ENCODE results near the gene SIDT1. TPM values are rescaled to one million over a fixed set of nuclear protein-coding genes. Genes with fewer than 3 reads are reported as not detected.
A peak's percentile ranks its signal among the peaks of the same experiment; 100 is the strongest.

The SIDT1 gene
- total and polyA plus RNA-seq, 2 donors (not counting 1 experiment from before 2014, with no cell fraction given): 53.2 to 84.4 TPM

- H3K36me3 ChIP-seq (replicated peaks in 1 of 2; ENCODE audit: control extremely low read depth in 1 of 2, control insufficient read depth in 1 of 2, extremely low read depth in 1 of 2, insufficient read depth in 2 of 2, low read length in 1 of 2): peaks cover 10 to 25% of the 10 kb centered on the region in 2 experiments
- DNase-seq: no peak
- intact Hi-C loops (cut with micrococcal nuclease): loop anchor here (5.0 to 10.0 kb wide), 2 partner anchors 495 to 578 kb away; no protein-coding TSS in a partner anchor
- no peak overlapping the region for H3K4me3 ChIP-seq (ENCODE audit: control extremely low read depth in 1 of 5, extremely low read depth in 1 of 5, insufficient read depth in 1 of 5, low read depth in 2 of 5, low read length in 4 of 5)
- H3K27me3 ChIP-seq (replicated peaks in 1 of 4; ENCODE audit: control extremely low read depth in 1 of 4, control insufficient read depth in 3 of 4, insufficient read depth in 4 of 4, low read length in 3 of 4): no peaks in the 10 kb centered on the region
- no peak overlapping the region for H3K4me3 Mint-ChIP-seq
- H3K4me1 ChIP-seq (ENCODE audit: control insufficient read depth in 2 of 2, insufficient read depth in 2 of 2, low read length in 2 of 2): peaks cover 40 to 42% of the 10 kb centered on the region in 2 donors
- H3K27me3 Mint-ChIP-seq: no peaks in the 10 kb centered on the region
- H2AFZ ChIP-seq (ENCODE audit: insufficient read depth, low read depth, low read length, poor library complexity, severe bottlenecking): no peak overlapping the region
- 94% methylated on average over 12 of the region's 16 CpGs for WGBS (ENCODE audit: insufficient coverage)
- ChIA-PET CTCF (interaction anchor here (0.8 to 4.2 kb wide), 5 partner anchors 66 to 136 kb away, joined by 3 to 20 read pairs (median 8); partner anchors contain the start of gene USF3), POLR2A (no interaction called here)
- TF ChIP-seq CTCF (IDR thresholded peaks at IDR 0.05): no peak
- no peak for TF ChIP-seq EZH2 (IDR thresholded peaks at IDR 0.05; ENCODE audit: borderline replicate concordance, insufficient read depth, low read depth, low read length, poor library complexity, severe bottlenecking)
- peaks cover 65% of the 10 kb centered on the region for H3K4me1 Mint-ChIP-seq
- H3K9me3 Mint-ChIP-seq (ENCODE audit: insufficient read depth): no peaks in the 10 kb centered on the region
- H3K4me2 ChIP-seq (replicated peaks; ENCODE audit: low read depth, low read length, poor library complexity, severe bottlenecking): no peak overlapping the region
- no peaks in the 10 kb centered on the region for H4K20me1 ChIP-seq (ENCODE audit: control insufficient read depth, insufficient read depth, low read length, poor library complexity, severe bottlenecking)
- H3K27ac ChIP-seq (ENCODE audit: low read length in 2 of 2): no peak overlapping the region
- H3K79me2 ChIP-seq (ENCODE audit: control insufficient read depth, insufficient read depth, low read length): peaks cover 27% of the 10 kb centered on the region
- H3K9me3 ChIP-seq (ENCODE audit: control extremely low read depth in 1 of 3, control insufficient read depth in 2 of 3, insufficient read depth in 1 of 3, low read length in 2 of 3): no peaks in the 10 kb centered on the region
- no peak overlapping the region for H3K9ac ChIP-seq (ENCODE audit: low read length)
- H3K27ac Mint-ChIP-seq: peak overlapping the region; percentile 28
- no peak for ATAC-seq (ENCODE audit: low read depth)
Measured at GRCh38 chr3:113629584-113630421, 97.4 kb downstream of the SIDT1 start.
